Chondrocyte (in vitro differentiated cells): ENCODE results near the gene NUP210. TPM values are rescaled to one million over a fixed set of nuclear protein-coding genes. Genes with fewer than 3 reads are reported as not detected.

ENCODE experiments used
- DNase-seq: peaks from one replicate; pipeline ENCODE4 v3.0.0; 2021; ENCODE audit warnings: mixed read lengths, low spot score
- H3K27ac Mint-ChIP-seq: one replicate; pipeline ENCODE4 v1.8.0; 2021; ENCODE audit warnings: mild to moderate bottlenecking, moderate library complexity, mixed read lengths; ENCODE audit not compliant: unreplicated experiment
- H3K27me3 Mint-ChIP-seq: 2 replicates; pipeline ENCODE4 v1.8.0; 2021; ENCODE audit warnings: low read depth, mixed read lengths
- H3K36me3 Mint-ChIP-seq: 2 replicates; pipeline ENCODE4 v1.8.0; 2021; ENCODE audit warnings: low read depth, mixed read lengths
- H3K4me1 Mint-ChIP-seq: 2 replicates; pipeline ENCODE4 v1.8.0; 2021; ENCODE audit warnings: low read depth, mild to moderate bottlenecking, mixed read lengths
- H3K4me3 Mint-ChIP-seq: one replicate; pipeline ENCODE4 v1.8.0; 2021; ENCODE audit warnings: mild to moderate bottlenecking, moderate library complexity, mixed read lengths; ENCODE audit not compliant: unreplicated experiment
- H3K9me3 Mint-ChIP-seq: 2 replicates; pipeline ENCODE4 v1.8.0; 2021; ENCODE audit warnings: low read depth, mixed read lengths
- total RNA-seq: library from RNA; stranded (reverse); gene quantifications from 3 replicates; pipeline ENCODE4 v1.2.1, GENCODE V29; 2021
- TF ChIP-seq, protein P1 (sequence below): fragments of 200-600 bp; sonication (generic); IDR thresholded peaks from 2 replicates; pipeline ENCODE4 v1.5.0; 2021; ENCODE audit warnings: antibody characterized with exemption, mild to moderate bottlenecking, moderate library complexity

Gene NUP210
- total RNA-seq, 1 donor from 2014 or later: 0.72 TPM

DNA sequence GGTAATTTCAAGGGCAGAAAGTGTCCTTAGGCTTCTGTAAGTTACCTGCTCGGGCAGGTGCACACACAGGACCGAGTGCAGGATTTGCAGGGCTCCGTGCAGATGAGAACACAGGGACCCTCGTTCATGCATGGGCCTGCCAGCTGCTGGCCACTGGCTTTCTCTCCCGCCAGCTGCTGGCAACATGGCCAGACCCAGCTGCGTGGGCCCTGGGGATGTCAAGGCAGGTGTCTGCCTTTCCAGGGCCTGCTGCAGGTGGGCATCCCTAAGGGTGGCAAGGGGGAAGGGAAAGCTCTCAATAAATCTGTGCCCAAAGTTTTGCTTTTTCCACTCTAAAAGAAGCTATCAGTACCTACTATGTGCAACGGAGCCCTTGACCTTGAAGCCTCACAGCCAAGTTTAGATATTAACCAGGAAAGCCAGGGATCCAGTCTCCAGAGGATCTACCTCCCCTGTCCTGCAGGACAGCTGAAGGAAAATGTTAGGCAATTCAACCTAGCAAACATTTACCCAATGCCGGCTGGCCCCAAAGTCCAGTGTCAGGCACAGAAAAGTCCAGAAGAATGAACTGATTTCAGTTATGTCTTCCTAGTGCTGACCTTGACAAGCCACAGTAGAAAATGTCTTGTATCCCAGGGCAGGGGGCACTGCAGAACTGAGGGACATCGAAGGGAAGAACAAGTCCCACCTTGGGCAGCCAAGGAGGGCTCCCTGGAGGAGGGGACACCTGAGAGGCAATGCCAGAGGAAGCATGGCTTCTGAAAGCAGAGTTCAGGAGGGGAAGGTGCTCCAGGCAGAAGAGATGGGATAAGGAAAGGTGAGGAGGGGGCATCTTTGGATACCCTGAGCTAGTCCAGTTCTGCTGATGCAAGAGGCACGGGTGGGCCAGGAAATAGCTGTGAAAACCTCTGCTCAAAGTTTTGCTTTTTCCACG lies 26.4 kb downstream of the NUP210 start:
- DNase-seq: no peak
- Mint-ChIP-seq H3K4me1 (no peaks in the 10 kb centered on the region), H3K36me3 (no peaks in the 10 kb centered on the region), H3K27me3 (no peaks in the 10 kb centered on the region), H3K4me3 (no peak overlapping the region), H3K9me3 (no peaks in the 10 kb centered on the region), H3K27ac (no peak overlapping the region)
- TF ChIP-seq, protein P1, sequence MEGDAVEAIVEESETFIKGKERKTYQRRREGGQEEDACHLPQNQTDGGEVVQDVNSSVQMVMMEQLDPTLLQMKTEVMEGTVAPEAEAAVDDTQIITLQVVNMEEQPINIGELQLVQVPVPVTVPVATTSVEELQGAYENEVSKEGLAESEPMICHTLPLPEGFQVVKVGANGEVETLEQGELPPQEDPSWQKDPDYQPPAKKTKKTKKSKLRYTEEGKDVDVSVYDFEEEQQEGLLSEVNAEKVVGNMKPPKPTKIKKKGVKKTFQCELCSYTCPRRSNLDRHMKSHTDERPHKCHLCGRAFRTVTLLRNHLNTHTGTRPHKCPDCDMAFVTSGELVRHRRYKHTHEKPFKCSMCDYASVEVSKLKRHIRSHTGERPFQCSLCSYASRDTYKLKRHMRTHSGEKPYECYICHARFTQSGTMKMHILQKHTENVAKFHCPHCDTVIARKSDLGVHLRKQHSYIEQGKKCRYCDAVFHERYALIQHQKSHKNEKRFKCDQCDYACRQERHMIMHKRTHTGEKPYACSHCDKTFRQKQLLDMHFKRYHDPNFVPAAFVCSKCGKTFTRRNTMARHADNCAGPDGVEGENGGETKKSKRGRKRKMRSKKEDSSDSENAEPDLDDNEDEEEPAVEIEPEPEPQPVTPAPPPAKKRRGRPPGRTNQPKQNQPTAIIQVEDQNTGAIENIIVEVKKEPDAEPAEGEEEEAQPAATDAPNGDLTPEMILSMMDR: no peak

DNA sequence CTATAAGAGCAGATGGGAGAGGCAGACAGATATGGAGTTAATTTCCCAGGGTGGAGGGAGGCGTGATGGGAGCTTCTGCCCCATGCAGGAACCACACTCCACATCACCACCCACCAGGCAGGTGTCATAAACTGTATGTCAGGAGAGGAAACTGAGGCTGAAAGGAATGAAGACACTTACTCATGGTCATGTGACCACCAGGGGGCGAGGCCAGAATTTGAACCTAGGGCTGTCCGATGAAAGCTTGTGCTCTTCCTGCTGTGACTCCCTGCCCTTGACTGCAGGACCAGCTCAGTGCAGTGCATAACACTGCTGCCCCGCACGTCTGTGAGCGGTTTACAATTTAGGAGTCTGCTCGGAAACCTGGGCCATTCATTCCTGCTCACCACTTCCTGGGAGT lies 28.8 kb downstream of the NUP210 start:
- no peaks in the 10 kb centered on the region for H3K36me3 Mint-ChIP-seq
- H3K27me3 Mint-ChIP-seq: peaks cover under 1% of the 10 kb centered on the region
- TF ChIP-seq, protein P1: peak; percentile 43
- H3K4me1 Mint-ChIP-seq: no peaks in the 10 kb centered on the region
- H3K9me3 Mint-ChIP-seq: no peaks in the 10 kb centered on the region
- DNase-seq: no peak
- H3K4me3 Mint-ChIP-seq: no peak overlapping the region
- no peak overlapping the region for H3K27ac Mint-ChIP-seq

DNA sequence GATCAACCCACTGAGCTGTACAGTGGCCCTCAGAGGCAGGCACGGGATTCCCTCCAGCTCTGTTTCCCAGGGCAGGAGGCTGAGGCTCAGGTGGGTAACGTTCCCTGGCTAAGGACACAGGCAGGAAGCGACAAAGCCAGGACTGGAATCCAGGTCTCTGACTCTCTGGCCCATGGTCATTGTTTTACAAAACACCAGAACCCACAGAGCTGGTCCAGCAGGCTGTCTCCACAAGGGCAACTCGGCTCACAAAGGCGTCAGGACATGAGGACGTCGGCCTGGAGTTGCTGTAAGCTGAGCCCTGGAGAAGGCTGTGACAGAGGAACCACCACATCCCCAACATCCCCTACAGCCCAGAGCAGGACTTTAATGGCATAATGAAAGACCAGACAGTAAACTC lies 30.7 kb downstream of the NUP210 start:
- no peak overlapping the region for H3K27ac Mint-ChIP-seq
- no peak for DNase-seq
- no peak overlapping the region for H3K4me3 Mint-ChIP-seq
- TF ChIP-seq, protein P1: no peak
- peaks cover 2% of the 10 kb centered on the region for H3K27me3 Mint-ChIP-seq
- H3K36me3 Mint-ChIP-seq: no peaks in the 10 kb centered on the region
- peaks cover 6% of the 10 kb centered on the region for H3K4me1 Mint-ChIP-seq
- no peaks in the 10 kb centered on the region for H3K9me3 Mint-ChIP-seq

DNA sequence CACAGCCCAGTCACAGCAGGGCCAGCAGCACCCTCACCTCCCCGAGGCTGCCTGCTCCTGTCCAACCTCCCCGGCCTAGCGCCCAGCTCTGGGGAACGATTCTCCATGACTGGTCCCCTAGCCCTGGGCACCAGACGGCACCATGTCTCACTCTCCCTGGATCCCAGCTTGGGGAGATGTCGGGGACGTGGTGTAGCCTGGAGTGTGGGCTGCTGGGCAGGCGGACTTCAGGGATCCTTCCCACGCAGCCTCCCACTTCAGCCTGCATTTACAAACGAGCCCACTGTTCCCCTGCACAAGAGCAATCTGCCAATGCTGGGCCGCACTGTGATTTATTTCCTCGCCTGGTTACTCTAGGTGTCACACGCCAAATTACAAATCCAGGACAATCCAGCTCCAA lies 31.3 kb downstream of the NUP210 start:
- no peak for DNase-seq

DNA sequence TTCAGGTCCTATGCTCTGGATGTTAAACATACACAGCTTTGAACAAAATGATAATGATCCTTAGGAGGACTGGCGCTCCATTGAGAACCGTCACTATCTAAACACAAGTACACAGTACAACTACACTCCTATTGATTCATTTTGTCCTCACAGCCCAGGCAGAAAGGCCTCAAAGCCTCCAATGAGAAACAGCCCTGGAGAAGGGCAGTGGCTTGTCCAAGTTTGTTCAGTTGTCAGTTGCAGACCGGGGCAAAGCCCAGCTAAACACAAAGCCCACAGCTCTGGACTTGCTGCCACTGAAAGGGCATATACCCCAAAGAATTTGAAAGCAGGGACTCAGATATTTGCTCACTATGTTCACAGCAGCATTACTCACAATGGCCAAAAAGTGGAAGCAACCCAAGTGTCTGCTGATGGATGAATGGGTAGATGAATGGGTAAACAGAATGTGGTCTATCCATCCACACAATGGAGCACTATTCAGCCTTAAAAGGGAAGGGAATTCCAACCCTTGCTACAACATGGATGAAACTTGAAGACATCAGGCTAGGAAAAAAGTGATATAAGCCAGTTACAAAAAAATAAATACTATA lies 34.7 kb downstream of the NUP210 start:
- H3K4me3 Mint-ChIP-seq: no peak overlapping the region
- peaks cover 22% of the 10 kb centered on the region for H3K4me1 Mint-ChIP-seq
- TF ChIP-seq, protein P1: no peak
- no peak overlapping the region for H3K27ac Mint-ChIP-seq
- no peaks in the 10 kb centered on the region for H3K9me3 Mint-ChIP-seq
- DNase-seq: no peak
- H3K36me3 Mint-ChIP-seq: no peaks in the 10 kb centered on the region
- H3K27me3 Mint-ChIP-seq: peaks cover 2% of the 10 kb centered on the region

More for the DNA sequence above, 31.3 kb downstream of the NUP210 start:
- H3K4me1 Mint-ChIP-seq: peaks cover 6% of the 10 kb centered on the region
- no peaks in the 10 kb centered on the region for H3K9me3 Mint-ChIP-seq
- no peak overlapping the region for H3K27ac Mint-ChIP-seq
- H3K36me3 Mint-ChIP-seq: no peaks in the 10 kb centered on the region
- TF ChIP-seq, protein P1: no peak
- peaks cover 2% of the 10 kb centered on the region for H3K27me3 Mint-ChIP-seq
- no peak overlapping the region for H3K4me3 Mint-ChIP-seq
